ENCODE data around the gene RRP8.

The RRP8 gene

DNA sequence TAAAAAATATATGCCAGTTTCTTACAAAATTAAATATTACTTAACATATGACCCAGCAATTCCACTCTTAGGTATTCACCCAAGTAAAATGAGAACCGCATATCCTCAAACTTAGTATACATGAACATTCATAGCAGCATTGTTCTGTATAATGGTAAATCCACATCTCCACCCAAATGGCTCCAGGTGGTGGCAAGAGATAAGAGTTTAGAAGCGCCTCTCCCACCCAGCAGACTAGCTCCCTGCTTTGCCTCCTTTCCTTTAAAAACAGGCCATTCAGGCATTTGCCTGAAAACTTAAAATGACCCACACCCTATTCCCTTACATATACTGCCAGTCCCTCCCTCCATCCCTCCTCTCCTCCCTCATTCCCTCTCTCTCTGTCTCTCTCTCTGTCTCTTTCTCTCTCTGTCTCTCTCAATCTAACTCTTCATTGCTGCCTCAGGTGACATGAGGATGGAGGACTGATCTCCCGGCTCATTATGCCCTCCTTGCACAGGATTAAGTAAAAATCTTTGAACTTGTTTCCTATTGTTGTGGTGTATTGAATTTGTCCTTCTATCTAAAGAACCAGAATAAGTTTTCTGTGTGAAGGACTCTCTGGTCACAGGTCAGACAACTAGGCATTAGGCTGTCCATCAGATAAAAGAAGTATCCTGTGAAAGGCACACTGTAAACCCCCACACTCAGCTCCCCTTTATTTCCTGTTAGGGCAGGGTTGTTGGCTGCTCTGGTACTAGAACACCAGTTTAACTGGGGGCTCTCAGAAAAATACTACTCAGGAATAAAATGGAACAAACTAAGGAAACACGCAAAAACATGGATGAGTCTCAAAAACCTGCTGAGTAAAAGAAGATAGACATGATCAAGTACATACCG is 48.3 kb downstream of the RRP8 start:
- Histone ChIP-seq H3K9me3 (no peaks in the 10 kb centered on the region), H3K4me1 (no peaks in the 10 kb centered on the region), H3K4me3 (no peak overlapping the region), H3K27me3 (ENCODE audit: low read depth) (no peaks in the 10 kb centered on the region), H3K36me3 (replicated peaks) (no peaks in the 10 kb centered on the region)
- in situ Hi-C loops (cut with MboI; ENCODE audit: low sequenced_read_pairs) = no loop called here
- no peak for DNase-seq (ENCODE audit: low spot score in 2 of 2)

DNA sequence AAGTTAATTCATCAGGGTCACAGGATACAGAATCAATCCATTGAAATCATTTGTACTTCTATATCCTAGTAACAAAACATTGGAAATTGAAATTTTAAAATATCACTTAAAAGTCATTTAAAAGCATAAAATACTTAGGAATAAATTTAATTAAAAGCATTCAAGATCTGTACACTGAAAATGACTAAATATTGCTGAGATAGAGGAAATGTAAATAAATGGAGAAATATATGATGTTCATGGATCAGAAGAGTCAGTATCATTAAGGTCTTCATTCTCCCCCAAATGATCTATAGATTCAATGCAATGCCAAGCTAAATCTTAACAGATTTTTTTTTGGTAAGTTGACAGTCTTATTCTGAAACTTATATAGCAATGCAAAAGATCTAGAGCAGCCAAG is 49.8 kb downstream of the RRP8 start:
- Histone ChIP-seq H3K9me3 (no peaks in the 10 kb centered on the region), H3K4me3 (no peak overlapping the region), H3K4me1 (no peaks in the 10 kb centered on the region), H3K27me3 (ENCODE audit: low read depth) (no peaks in the 10 kb centered on the region), H3K36me3 (replicated peaks) (no peaks in the 10 kb centered on the region)
- no peak for DNase-seq (ENCODE audit: low spot score in 2 of 2)
- in situ Hi-C loops (cut with MboI; ENCODE audit: low sequenced_read_pairs) = no loop called here

DNA sequence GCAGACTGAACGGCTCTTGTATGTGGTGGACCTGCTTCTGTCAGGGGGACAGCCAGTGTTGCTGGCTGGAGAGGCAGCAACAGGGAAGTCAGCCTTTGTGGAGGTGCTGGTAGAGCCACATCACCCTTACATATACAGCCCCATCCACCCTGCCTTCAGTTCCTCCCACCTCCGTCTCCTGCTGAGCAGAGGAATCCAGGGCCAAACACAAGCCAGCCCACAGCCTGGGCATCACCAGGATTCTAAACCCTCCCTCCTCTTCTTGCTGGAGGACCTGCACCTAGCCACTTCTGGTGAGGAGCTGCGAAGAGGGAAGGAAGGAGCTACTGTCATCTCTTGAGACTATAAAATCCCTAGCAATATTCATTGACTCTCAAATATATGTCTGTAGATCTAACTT is 54.8 kb downstream of the RRP8 start:
- Histone ChIP-seq H3K4me3 (no peak overlapping the region), H3K27me3 (ENCODE audit: low read depth) (no peaks in the 10 kb centered on the region), H3K9me3 (no peaks in the 10 kb centered on the region), H3K36me3 (replicated peaks) (no peaks in the 10 kb centered on the region), H3K4me1 (no peaks in the 10 kb centered on the region)
- in situ Hi-C loops (cut with MboI; ENCODE audit: low sequenced_read_pairs) = no loop called here
- no peak for DNase-seq (ENCODE audit: low spot score in 2 of 2)

DNA sequence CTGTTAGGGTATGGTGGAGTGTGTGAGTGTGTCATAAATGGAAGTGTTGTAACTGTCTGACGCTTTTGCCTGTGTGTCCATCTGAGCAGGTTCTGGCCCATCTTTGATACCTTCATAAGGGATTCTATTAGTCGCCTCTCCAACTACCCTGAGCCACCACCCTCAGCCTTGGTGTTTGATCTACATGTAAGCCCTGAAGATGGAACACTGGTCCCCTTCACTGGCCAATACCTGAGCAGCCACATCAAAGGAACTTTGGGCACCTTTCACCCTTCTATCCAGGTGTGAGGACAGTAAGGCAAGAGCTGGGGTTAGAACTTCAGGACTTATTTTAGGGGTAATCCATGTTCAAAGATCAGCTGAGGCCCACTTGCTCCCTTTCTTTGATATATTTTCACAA is 55.3 kb downstream of the RRP8 start:
- in situ Hi-C loops (cut with MboI; ENCODE audit: low sequenced_read_pairs) = no loop called here
- H3K4me3 ChIP-seq = no peak overlapping the region
- H3K36me3 ChIP-seq (replicated peaks) = no peaks in the 10 kb centered on the region
- no peaks in the 10 kb centered on the region for H3K9me3 ChIP-seq
- no peak for DNase-seq (ENCODE audit: low spot score in 2 of 2)
- no peaks in the 10 kb centered on the region for H3K4me1 ChIP-seq
- H3K27me3 ChIP-seq (ENCODE audit: low read depth) = no peaks in the 10 kb centered on the region

DNA sequence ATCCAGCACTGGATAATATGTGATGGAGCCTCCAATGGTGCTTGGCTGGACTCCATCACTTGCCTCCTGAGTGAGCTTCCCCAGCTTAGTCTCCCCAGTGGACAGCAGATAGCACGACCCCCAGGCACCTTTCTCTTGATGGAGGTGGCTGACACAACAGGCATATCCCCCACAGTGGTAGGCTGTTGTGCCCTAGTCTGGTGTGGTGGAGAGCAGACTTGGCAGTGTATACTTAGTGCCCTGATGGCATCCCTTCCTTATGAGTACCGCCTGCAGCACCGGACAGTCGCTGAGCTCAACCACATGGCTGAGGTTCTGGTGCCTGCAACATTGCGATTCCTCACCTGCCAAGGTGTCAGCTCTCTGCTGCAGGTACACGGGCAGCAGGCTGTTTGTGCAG is 56.2 kb downstream of the RRP8 start:
- no peaks in the 10 kb centered on the region for H3K27me3 ChIP-seq (ENCODE audit: low read depth)
- no peaks in the 10 kb centered on the region for H3K4me1 ChIP-seq
- no peaks in the 10 kb centered on the region for H3K9me3 ChIP-seq
- no peaks in the 10 kb centered on the region for H3K36me3 ChIP-seq (replicated peaks)
- H3K4me3 ChIP-seq = no peak overlapping the region
- in situ Hi-C loops (cut with MboI; ENCODE audit: low sequenced_read_pairs) = no loop called here
- DNase-seq (ENCODE audit: low spot score in 2 of 2) = no peak

DNA sequence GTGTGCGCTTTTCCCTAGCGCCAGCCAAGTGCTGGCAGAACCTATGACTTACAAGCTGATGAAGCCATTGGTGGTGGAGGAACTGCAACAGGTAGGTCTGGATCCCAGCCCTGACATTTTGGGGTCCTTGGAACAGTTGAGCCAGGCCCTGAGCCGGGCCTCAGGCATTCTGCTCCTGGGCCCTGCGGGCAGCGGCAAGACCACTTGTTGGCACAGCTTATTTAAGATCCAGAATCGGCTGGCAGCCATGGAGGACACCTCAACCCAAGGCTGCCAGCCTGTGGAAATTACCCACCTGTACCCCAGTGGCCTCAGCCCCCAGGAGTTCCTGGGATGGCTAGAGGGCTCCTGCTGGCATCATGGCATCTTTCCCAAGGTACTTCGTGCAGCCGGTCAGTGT is 56.7 kb downstream of the RRP8 start:
- no peak for DNase-seq (ENCODE audit: low spot score in 2 of 2)
- Histone ChIP-seq H3K4me1 (no peaks in the 10 kb centered on the region), H3K9me3 (no peaks in the 10 kb centered on the region), H3K36me3 (replicated peaks) (no peaks in the 10 kb centered on the region), H3K27me3 (ENCODE audit: low read depth) (no peaks in the 10 kb centered on the region), H3K4me3 (no peak overlapping the region)
- in situ Hi-C loops (cut with MboI; ENCODE audit: low sequenced_read_pairs) = no loop called here

DNA sequence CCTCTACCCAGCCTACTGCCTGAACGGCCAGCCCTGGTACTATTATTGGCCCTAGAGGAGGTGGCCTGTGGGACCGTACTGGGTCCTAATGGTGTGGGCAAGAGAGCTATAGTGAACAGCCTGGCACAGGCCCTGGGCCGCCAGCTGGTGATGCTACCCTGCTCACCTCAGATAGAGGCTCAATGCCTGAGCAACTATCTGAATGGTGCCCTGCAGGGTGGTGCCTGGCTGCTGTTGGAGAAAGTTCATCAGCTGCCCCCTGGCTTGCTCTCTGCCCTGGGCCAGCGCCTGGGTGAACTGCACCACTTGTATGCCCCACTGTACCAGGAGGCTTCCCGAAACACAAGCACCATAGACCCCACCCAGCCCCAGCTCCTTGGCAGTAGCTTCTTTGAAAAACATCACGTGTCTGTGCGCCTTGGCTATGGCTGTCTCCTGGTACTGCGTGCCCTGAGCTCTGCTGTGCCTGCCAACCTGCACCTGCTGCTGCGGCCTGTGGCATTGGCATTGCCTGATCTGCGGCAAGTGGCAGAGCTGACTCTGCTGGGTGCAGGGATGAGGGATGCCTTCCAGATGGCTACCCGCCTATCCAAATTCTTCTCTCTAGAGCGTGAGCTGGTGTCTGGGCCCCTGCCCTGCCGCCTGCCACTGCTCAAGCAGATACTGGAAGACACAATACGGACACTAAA is 57.4 kb downstream of the RRP8 start:
- H3K4me1 ChIP-seq = no peaks in the 10 kb centered on the region
- H3K4me3 ChIP-seq = no peak overlapping the region
- no peaks in the 10 kb centered on the region for H3K27me3 ChIP-seq (ENCODE audit: low read depth)
- no peaks in the 10 kb centered on the region for H3K9me3 ChIP-seq
- no peaks in the 10 kb centered on the region for H3K36me3 ChIP-seq (replicated peaks)
- in situ Hi-C loops (cut with MboI; ENCODE audit: low sequenced_read_pairs) = no loop called here
- no peak for DNase-seq (ENCODE audit: low spot score in 2 of 2)
